Muscle of back (tissue), 11 donors: ENCODE data around the gene RAMP2. TPM values are rescaled to one million over a fixed set of nuclear protein-coding genes. Genes with fewer than 3 reads are reported as not detected.
A peak's percentile ranks its signal among the peaks of the same experiment; 100 is the strongest.
"Not testable (repeated sequence)": the region's sequence is repeated elsewhere in the genome, so short reads cannot be mapped to it uniquely, and the experiment has no call there.

ENCODE experiments used
- DNase-seq, 3 donors: peaks; one replicate each; pipeline versions ENCODE4 v3.0.0 to v3.0.0-alpha.2; 2013
- polyA plus RNA-seq, 10 donors: library from polyadenylated mRNA; unstranded; fragments of 120-200 nt; gene quantifications; one replicate each; pipeline ENCODE4 v1.2.1, GENCODE V29; 2013; ENCODE audit not compliant: insufficient read length in 10 of 10

The RAMP2 gene
- polyA plus RNA-seq, 10 donors, result 56.8 to 86.9 (median 73.2) TPM

DNA sequence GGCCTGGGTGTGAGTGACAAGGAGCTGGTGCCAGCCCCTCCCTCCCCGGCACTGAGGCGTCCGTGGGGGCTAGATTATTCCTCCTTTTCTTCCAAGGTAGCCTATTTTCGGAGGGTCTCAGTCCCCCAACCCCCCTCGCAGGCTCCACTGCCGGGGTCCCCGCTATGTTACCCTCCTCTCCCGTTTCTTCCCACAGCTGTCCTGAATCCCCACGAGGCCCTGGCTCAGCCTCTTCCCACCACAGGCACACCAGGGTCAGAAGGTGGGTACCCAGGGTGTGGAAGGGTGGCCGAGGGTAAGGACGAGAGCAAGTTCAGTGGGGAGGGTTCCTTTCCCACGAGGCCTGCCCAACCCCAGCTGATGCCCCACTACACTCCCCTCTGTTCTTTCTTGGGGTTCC lies 611 bp downstream of the RAMP2 start:
- DNase-seq, result no peak

GRCh38 chr17:42766124-42766523 lies 5.1 kb downstream of the RAMP2 start:
- DNase-seq, result no peak

DNA sequence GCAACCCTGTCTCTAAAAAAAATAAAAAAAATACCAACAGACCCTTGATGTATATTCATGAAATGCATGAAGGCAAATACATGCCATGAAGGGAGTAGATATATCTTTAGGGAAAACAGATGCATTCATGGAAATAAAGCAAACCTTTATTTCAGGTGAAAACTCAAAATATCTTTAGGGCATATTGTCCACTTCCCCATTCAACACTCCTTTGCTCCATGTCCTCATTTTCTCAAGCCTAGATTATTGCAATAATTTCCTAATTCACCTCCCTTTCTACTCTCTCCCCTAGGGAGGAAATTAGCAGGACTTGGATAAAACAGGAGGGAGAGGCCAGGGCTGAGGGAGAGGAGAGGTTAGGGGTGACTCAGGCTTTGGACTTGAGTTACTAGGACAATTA lies 6.5 kb downstream of the RAMP2 start:
- no peak for DNase-seq

- not testable (repeated sequence) for DNase-seq
Measured at GRCh38 chr17:42768006-42768405, 7.0 kb downstream of the RAMP2 start.

GRCh38 chr17:42769964-42770363 lies 8.9 kb downstream of the RAMP2 start:
- DNase-seq, result not testable (repeated sequence)

DNA sequence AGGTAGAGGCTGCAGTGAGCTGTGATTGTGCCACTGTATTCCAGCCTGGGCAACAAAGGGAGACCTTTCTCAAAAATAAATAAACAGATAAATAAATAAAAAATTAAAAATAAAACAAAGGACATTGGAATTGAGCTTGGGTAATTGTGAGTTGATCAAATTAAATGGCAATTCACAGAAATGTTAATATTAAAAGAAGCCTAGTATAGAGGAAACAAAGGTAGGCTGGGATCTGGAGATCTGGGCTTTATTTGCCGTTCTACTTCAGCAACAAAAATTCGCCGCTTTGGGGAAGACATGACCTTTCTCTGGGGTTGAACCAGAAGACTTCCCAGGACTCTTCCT lies 11.9 kb downstream of the RAMP2 start:
- no peak for DNase-seq

DNA sequence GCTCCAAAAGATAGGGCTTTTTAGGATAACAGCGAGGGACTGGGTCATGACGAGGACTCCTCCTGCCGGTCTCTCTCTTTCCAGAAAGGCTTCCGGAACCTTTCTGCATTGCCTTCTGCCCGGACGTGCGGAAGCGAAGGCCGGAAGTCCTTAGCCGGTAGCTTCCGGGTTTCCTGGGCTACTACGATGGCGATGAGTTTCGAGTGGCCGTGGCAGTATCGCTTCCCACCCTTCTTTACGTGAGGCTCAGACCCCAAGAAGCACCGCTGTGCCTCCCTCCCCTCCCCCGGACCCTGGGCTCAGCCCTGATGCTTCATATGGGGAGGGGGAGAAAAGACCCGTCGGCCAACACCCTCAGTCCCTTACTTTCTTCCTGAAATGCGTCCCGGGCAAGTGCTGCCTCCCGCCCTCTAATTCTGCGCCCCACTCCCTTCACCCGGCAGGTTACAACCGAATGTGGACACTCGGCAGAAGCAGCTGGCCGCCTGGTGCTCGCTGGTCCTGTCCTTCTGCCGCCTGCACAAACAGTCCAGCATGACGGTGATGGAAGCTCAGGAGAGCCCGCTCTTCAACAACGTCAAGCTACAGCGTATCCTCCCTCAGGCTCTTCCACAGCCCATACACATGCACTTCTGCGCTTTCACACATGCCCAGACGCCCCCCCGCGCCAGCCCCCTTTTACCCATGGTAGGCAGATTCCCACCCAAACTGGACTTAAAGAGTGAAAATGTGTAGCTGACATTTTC lies 12.4 kb downstream of the RAMP2 start, which contains the start of gene VPS25:
TSS of gene VPS25 (plus strand) at position 160 of the 746 bp plus-strand sequence. CDS start at position 187, 27 bp downstream.
- DNase-seq, result peak; percentile 80 to 93 (median 89)

GRCh38 chr17:42774066-42774745 lies 13.2 kb downstream of the RAMP2 start:
- DNase-seq, result no peak

GRCh38 chr17:42775534-42776098 lies 14.6 kb downstream of the RAMP2 start:
- DNase-seq, result no peak

DNA sequence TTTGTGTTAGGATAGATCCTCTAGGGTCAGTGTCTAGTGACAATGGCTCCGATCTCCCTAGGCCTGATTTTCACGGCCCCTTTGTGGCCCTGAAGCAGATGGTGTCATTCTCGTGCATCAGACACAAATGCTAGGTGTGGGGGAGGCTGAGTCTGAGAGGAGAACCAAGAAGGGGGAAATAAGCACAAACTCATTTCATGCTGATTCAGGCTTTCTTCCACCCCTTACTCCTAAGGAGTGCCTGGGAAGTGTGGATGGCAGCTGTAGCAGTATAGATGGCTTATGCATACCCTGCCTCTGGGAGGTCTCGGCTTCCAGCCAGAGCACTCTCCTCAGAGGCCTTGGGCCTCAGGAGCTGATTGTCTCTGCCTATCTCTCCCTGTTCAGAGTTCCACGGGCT lies 17.5 kb downstream of the RAMP2 start:
- no peak for DNase-seq

DNA sequence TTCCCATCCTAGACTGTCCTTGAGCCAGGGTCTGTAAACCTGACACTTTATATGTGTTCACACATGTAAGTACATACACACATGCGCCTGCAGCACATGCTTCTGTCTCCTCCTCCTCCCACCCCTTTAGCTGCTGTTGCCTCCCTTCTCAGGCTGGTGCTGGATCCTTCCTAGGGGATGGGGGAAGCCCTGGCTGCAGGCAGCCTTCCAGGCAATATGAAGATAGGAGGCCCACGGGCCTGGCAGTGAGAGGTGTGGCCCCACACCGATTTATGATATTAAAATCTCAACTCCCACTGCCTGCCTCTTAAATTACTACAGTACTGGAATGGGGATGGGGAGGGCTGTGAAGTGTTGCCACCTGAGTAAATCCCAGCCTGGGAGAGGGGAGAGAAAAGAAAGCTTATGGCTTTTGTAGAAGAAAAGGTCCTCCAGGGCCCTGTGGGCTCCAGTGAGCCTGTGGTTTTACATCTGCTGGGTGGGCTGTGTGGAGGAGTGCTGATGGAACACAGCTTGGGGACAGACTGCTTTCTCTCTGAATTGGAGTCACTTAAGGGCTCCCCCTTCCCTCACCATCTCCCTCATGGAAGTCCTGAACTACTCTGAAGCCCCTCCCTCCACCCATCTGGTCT lies 18.4 kb downstream of the RAMP2 start:
- DNase-seq, result no peak

DNA sequence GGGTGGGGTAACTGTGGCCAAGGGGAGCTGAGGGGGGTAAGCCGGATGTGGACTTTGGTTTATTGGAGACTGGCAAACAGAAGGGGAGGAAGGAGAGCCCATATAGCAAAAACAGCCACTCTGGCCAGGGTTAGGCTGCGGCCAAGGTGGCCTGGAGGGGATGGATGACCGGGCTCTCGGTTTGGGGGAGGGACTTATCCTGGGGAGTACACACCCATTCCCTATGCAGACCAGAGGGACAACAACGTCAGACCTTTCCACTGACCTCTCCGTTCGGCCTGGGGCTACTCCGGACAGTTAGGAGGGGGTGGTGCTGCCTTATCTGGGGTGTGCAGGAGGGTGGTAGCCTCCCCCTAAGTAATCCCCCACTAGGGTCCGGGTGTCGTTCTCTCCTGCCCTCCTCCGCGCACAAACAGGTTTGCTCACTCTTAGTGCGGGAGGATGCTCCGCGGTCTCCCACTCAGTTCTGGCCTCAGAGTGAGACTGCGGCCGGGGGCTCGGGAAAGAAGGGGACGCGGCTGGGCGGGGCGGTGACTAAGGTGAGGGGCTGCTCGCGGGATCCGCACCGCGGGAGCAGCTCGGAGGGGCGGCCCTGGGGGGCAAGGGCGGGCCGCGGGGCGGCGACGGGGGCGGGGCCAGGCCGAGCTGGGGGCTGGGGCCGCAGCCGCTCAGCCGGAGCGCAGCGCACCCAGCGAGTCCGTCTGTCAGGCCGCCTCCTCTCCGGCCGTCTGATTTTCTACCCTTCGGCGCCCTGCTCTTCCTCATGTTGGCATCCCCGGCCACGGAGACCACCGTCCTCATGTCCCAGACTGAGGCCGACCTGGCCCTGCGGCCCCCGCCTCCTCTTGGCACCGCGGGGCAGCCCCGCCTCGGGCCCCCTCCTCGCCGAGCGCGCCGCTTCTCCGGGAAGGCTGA lies 19.2 kb downstream of the RAMP2 start, which contains the start of gene WNK4:
TSS of gene WNK4 (plus strand) at position 675 of the 915 bp plus-strand sequence. CDS start at position 764, 89 bp downstream.
- DNase-seq, result peak in 1 of 3 donors; percentile 62

DNA sequence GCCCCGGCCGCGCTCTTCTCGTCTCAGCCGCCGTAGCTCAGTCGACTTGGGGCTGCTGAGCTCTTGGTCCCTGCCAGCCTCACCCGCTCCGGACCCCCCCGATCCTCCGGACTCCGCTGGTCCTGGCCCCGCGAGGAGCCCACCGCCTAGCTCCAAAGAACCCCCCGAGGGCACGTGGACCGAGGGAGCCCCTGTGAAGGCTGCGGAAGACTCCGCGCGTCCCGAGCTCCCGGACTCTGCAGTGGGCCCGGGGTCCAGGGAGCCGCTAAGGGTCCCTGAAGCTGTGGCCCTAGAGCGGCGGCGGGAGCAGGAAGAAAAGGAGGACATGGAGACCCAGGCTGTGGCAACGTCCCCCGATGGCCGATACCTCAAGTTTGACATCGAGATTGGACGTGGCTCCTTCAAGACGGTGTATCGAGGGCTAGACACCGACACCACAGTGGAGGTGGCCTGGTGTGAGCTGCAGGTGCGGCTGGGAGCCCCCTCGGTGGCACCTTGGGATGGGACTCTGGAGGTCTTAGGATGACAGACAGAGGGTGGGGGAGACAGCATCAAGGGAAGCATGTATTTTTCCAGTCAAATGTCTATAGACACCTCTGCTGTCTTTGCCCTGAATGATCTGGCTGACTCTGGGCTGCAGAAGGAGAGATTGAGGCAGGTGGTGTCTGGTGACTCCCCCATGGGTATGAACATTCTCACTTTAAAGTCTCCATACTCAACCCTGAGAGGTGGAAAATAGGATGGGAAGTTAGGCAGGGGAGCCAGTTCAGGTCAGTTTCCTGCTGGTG lies 20.0 kb downstream of the RAMP2 start:
- DNase-seq, result no peak

- no peak for DNase-seq
Measured at GRCh38 chr17:42781639-42782165, 20.7 kb downstream of the RAMP2 start.

- no peak for DNase-seq
Measured at GRCh38 chr17:42782166-42783061, 21.4 kb downstream of the RAMP2 start.

GRCh38 chr17:42783062-42783790 lies 22.2 kb downstream of the RAMP2 start:
- peak in 1 of 3 donors; percentile 68 for DNase-seq

DNA sequence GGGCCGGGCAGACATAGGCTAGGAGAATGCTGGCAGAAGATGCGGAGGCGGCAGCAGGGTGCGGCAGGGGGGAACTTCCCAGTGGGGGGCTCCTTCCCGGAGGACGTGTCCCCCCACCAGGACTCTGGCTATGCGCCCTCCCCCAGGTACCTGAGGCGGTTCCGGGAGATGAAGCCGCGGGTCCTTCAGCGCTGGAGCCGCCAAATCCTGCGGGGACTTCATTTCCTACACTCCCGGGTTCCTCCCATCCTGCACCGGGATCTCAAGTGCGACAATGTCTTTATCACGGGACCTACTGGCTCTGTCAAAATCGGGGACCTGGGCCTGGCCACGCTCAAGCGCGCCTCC lies 22.7 kb downstream of the RAMP2 start:
- no peak for DNase-seq

GRCh38 chr17:42784409-42784808 lies 23.4 kb downstream of the RAMP2 start:
- DNase-seq, result no peak
